SK-N-SH (cell line): ENCODE results near the gene POU2F3.

Source experiments
- CHD2 ChIP-seq: fragments of 150-350 bp; IDR thresholded peaks from 2 replicates; pipeline ENCODE4 v1.6.1; 2018; ENCODE audit warnings: low read length; ENCODE audit not compliant: partially characterized antibody
- CTCF ChIP-seq: fragments of 200-600 bp; sonication (generic); IDR thresholded peaks from 2 replicates; pipeline ENCODE4 v1.6.1; 2017; ENCODE audit warnings: antibody characterized with exemption, mild to moderate bottlenecking, moderate library complexity
- EP300 ChIP-seq, 2 experiments: IDR thresholded peaks; 2 replicates each; pipeline versions ENCODE4 v1.4.0 to v1.6.1; 2012; ENCODE audit warnings: borderline replicate concordance in 1 of 2, low read depth in 1 of 2, low read length in 1 of 2
- FOSL2 ChIP-seq: IDR thresholded peaks from 2 replicates; pipeline ENCODE4 v1.4.0; 2012; ENCODE audit warnings: low read depth, mild to moderate bottlenecking, moderate library complexity, borderline replicate concordance
- GABPA ChIP-seq: IDR thresholded peaks from 2 replicates; pipeline ENCODE4 v1.4.0; 2012; ENCODE audit warnings: low read depth, mild to moderate bottlenecking
- JUND ChIP-seq: IDR thresholded peaks from 2 replicates; pipeline ENCODE4 v1.4.0; 2012
- MEF2A ChIP-seq: IDR thresholded peaks from 2 replicates; pipeline ENCODE4 v1.4.0; 2012; ENCODE audit warnings: low read depth, borderline replicate concordance
- POLR2AphosphoS5 ChIP-seq: IDR thresholded peaks from 2 replicates; pipeline ENCODE4 v1.6.1; 2012; ENCODE audit warnings: low read depth, low read length
- YY1 ChIP-seq: IDR thresholded peaks from 2 replicates; pipeline ENCODE4 v1.4.0; 2012; ENCODE audit warnings: low read depth, mild to moderate bottlenecking
- TF ChIP-seq, protein P1 (sequence below): IDR thresholded peaks from 2 replicates; pipeline ENCODE4 v1.4.0; 2012; ENCODE audit warnings: low read depth
- TF ChIP-seq, protein P2 (sequence below): IDR thresholded peaks from 2 replicates; pipeline ENCODE4 v1.6.1; 2012; ENCODE audit warnings: mild to moderate bottlenecking, low read depth, low read length, moderate library complexity

DNA sequence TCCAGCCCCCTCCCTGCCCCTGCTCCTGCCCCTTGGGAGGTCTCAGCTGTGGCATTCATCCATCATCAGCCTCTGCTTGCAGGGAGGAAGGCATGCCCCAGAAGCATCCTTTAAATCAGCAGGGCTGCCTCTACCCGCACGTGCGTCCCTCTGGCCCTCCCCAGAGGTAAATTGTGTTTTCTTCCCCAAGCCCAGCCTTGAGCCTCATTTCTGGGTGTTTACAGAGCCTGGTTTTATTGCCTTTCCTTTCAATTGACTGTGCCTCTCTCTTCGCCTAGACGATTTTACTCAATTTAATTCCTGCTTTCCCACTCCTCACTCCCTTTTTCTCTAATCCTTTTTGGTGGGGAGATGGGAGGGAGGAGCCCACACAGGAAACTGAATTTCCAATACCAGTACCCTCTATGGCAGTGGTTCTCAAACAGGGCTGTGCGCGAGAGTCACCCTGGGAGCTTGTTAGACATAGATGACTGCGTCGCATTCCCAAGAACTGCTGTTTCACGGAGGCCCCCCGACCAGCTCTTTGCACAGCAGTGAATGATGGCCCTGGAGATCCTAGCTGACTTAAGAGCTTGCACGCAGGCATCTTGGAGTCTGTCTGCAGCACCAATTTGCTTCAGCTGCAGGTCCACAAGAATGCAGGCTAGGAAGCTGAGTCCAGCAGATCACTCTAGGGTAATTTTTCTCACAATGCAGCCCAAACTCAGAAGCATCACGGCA lies 44.2 kb upstream of the POU2F3 start:
- TF ChIP-seq, protein P1, sequence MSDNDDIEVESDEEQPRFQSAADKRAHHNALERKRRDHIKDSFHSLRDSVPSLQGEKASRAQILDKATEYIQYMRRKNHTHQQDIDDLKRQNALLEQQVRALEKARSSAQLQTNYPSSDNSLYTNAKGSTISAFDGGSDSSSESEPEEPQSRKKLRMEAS, result no peak
- TF ChIP-seq CTCF (no peak), EP300 (IDR thresholded peaks at IDR 0.05; ENCODE audit: borderline replicate concordance in 1 of 2, low read depth in 1 of 2, low read length in 1 of 2) (no peak), GABPA (no peak), FOSL2 (no peak), POLR2AphosphoS5 (no peak), MEF2A (no peak), YY1 (no peak), JUND (no peak), CHD2 (no peak)
- TF ChIP-seq, protein P2, sequence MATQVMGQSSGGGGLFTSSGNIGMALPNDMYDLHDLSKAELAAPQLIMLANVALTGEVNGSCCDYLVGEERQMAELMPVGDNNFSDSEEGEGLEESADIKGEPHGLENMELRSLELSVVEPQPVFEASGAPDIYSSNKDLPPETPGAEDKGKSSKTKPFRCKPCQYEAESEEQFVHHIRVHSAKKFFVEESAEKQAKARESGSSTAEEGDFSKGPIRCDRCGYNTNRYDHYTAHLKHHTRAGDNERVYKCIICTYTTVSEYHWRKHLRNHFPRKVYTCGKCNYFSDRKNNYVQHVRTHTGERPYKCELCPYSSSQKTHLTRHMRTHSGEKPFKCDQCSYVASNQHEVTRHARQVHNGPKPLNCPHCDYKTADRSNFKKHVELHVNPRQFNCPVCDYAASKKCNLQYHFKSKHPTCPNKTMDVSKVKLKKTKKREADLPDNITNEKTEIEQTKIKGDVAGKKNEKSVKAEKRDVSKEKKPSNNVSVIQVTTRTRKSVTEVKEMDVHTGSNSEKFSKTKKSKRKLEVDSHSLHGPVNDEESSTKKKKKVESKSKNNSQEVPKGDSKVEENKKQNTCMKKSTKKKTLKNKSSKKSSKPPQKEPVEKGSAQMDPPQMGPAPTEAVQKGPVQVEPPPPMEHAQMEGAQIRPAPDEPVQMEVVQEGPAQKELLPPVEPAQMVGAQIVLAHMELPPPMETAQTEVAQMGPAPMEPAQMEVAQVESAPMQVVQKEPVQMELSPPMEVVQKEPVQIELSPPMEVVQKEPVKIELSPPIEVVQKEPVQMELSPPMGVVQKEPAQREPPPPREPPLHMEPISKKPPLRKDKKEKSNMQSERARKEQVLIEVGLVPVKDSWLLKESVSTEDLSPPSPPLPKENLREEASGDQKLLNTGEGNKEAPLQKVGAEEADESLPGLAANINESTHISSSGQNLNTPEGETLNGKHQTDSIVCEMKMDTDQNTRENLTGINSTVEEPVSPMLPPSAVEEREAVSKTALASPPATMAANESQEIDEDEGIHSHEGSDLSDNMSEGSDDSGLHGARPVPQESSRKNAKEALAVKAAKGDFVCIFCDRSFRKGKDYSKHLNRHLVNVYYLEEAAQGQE, result no peak
